Epithelial cell of proximal tubule (primary cell): ENCODE results near the gene PLXNC1. TPM values are rescaled to one million over a fixed set of nuclear protein-coding genes. Genes with fewer than 3 reads are reported as not detected.
A peak's percentile ranks its signal among the peaks of the same experiment; 100 is the strongest.

Source experiments
- DNase-seq: peaks from one replicate; pipeline ENCODE4 v3.0.0-alpha.2; 2011; ENCODE audit warnings: low read depth
- H3K4me3 ChIP-seq: 2 replicates; pipeline ENCODE4 v1.5.1; 2011; ENCODE audit warnings: low read depth, mild to moderate bottlenecking, low read length
- total RNA-seq: library from RNA; depleted of rRNA; stranded (reverse); fragments of >200 nt; gene quantifications from 2 replicates; pipeline ENCODE4 v1.2.3, GENCODE V29; 2015
- TF ChIP-seq, protein P1 (sequence below): conservative IDR thresholded peaks from 2 replicates; pipeline ENCODE4 v1.5.1; 2012; ENCODE audit warnings: low read depth, mild to moderate bottlenecking, low read length

The PLXNC1 gene
- total RNA-seq, 1 donor from 2014 or later = 0.06 TPM

- no peak for DNase-seq
- peak overlapping the region; percentile 8 for H3K4me3 ChIP-seq
These were observed 873 bp downstream of the PLXNC1 start for GRCh38 chr12:94149119-94149780.

DNA sequence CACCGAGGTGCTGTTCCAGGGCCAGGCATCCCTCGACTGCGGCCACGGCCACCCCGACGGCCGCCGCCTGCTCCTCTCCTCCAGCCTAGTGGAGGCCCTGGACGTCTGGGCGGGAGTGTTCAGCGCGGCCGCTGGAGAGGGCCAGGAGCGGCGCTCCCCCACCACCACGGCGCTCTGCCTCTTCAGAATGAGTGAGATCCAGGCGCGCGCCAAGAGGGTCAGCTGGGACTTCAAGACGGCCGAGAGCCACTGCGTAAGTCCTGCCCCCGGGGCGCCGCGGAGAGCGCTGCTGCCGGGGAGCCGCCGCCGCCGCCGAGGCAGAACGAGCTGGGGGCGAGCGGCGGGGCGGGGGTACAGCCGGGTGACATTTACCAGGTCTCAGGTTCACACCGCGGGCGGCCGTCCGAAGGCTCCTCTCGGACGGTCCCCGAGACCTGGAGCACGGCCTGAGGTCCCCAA, 1.4 kb downstream of the PLXNC1 start:
- TF ChIP-seq, protein P1, sequence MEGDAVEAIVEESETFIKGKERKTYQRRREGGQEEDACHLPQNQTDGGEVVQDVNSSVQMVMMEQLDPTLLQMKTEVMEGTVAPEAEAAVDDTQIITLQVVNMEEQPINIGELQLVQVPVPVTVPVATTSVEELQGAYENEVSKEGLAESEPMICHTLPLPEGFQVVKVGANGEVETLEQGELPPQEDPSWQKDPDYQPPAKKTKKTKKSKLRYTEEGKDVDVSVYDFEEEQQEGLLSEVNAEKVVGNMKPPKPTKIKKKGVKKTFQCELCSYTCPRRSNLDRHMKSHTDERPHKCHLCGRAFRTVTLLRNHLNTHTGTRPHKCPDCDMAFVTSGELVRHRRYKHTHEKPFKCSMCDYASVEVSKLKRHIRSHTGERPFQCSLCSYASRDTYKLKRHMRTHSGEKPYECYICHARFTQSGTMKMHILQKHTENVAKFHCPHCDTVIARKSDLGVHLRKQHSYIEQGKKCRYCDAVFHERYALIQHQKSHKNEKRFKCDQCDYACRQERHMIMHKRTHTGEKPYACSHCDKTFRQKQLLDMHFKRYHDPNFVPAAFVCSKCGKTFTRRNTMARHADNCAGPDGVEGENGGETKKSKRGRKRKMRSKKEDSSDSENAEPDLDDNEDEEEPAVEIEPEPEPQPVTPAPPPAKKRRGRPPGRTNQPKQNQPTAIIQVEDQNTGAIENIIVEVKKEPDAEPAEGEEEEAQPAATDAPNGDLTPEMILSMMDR = no peak
- H3K4me3 ChIP-seq = no peak overlapping the region
- no peak for DNase-seq

More at GRCh38 chr12:94149119-94149780, 873 bp downstream of the PLXNC1 start:
- TF ChIP-seq, protein P1 = no peak

GRCh38 chr12:94150240-94151121, 2.1 kb downstream of the PLXNC1 start:
- TF ChIP-seq, protein P1 = no peak
- no peak overlapping the region for H3K4me3 ChIP-seq
- no peak for DNase-seq

GRCh38 chr12:94151582-94151981, 3.2 kb downstream of the PLXNC1 start:
- no peak for DNase-seq
- H3K4me3 ChIP-seq = no peak overlapping the region
- TF ChIP-seq, protein P1 = no peak

- H3K4me3 ChIP-seq = no peak overlapping the region
- TF ChIP-seq, protein P1 = no peak
- no peak for DNase-seq
These were observed 4.1 kb downstream of the PLXNC1 start for GRCh38 chr12:94152292-94153078.

DNA sequence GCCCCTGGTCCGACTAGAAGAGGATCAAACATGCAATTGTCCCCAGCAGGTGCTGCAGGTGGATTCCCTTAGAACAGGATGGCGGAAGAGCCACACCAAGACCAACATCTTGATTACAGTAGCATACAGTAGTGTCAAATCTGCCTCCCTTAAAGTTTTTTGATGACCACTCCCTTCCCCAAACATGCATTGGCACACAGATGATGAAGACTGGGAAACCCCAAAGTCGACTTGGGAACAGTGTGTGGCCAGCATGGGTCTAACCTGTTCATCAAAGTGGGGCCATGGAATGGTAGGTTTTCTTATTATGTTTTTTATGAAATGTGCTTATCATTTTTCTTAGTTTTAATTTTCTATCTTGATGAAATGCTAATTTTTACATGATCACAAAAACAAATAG, 8.8 kb downstream of the PLXNC1 start:
- DNase-seq = no peak
- TF ChIP-seq, protein P1 = no peak
- H3K4me3 ChIP-seq = no peak overlapping the region
